Measurements from ENCODE around the gene HSPB8.

- TF ChIP-seq CTCF (conservative IDR thresholded peaks at IDR 0.05 in 1 of 2, IDR thresholded peaks at IDR 0.05 in 1 of 2; ENCODE audit: extremely low read depth in 1 of 2, insufficient read depth in 1 of 2, low read depth in 1 of 2, low read length in 2 of 2), result no peak
- no peak for TF ChIP-seq EZH2 (IDR thresholded peaks at IDR 0.05; ENCODE audit: borderline replicate concordance, low read length)
These were observed 747 bp downstream of the HSPB8 start for GRCh38 chr12:119179335-119180021.
